CD4-positive, alpha-beta T cell (primary cell): ENCODE results near the gene ACMSD. TPM values are rescaled to one million over a fixed set of nuclear protein-coding genes. Genes with fewer than 3 reads are reported as not detected.

Experiments used
- ATAC-seq: fragments of 200-7000 bp; cut with Tn5 transposase; one replicate; pipeline ENCODE4 v1.10.0; 2022; ENCODE audit warnings: mild to moderate bottlenecking; ENCODE audit not compliant: poor library complexity
- CTCF ChIA-PET: fragments of 350-600 bp; sonication (Branson Sonifier 250); formaldehyde crosslinking; loops from one replicate; lab custom pipeline; 2021; ENCODE audit warnings: antibody characterized with exemption, inconsistent platforms; lab: Charles Lee
- POLR2A ChIA-PET: fragments of 350-600 bp; sonication (Branson Sonifier 250); formaldehyde crosslinking; loops from one replicate; lab custom pipeline; 2021; ENCODE audit warnings: antibody characterized with exemption, inconsistent platforms; lab: Charles Lee
- DNase-seq, 14 experiments: peaks; one replicate each; pipeline ENCODE4 v3.0.0-alpha.2; 2013 to 2020; ENCODE audit warnings: mixed read lengths in 2 of 14
- H3K27ac ChIP-seq, 2 donors: one replicate each; pipeline versions ENCODE4 v1.5.1 to v1.7.0; 2013; ENCODE audit warnings: low read length in 2 of 2, low read depth in 1 of 2, mild to moderate bottlenecking in 1 of 2
- H3K27me3 ChIP-seq, 2 experiments: 1 replicate in 1 of 2; 2 replicates in 1 of 2; pipeline versions ENCODE4 v1.6.1 to v1.7.0; 2013; ENCODE audit warnings: low read length in 2 of 2, control low read depth in 1 of 2, mild to moderate bottlenecking in 1 of 2, moderate library complexity in 1 of 2; ENCODE audit not compliant: insufficient read depth in 2 of 2, control insufficient read depth in 1 of 2
- H3K36me3 ChIP-seq: one replicate; pipeline ENCODE4 v1.6.1; 2013; ENCODE audit warnings: low read length, control low read depth; ENCODE audit not compliant: insufficient read depth
- H3K4me1 ChIP-seq: one replicate; pipeline ENCODE4 v1.6.1; 2013; ENCODE audit warnings: low read length, control low read depth; ENCODE audit not compliant: insufficient read depth
- H3K4me3 ChIP-seq: one replicate; pipeline ENCODE4 v1.5.1; 2013; ENCODE audit warnings: mild to moderate bottlenecking, low read length, moderate library complexity
- H3K9me3 ChIP-seq, 2 experiments: 1 replicate in 1 of 2; 2 replicates in 1 of 2; pipeline versions ENCODE4 v1.6.1 to v1.7.0; 2013; ENCODE audit warnings: low read length in 2 of 2, mild to moderate bottlenecking in 2 of 2, control low read depth in 1 of 2, moderate library complexity in 1 of 2; ENCODE audit not compliant: control insufficient read depth in 1 of 2, insufficient read depth in 1 of 2
- H3K27ac Mint-ChIP-seq: one replicate; pipeline ENCODE4 v1.8.0; 2020; ENCODE audit warnings: mixed read lengths
- H3K27me3 Mint-ChIP-seq: one replicate; pipeline ENCODE4 v1.8.0; 2021; ENCODE audit warnings: mixed read lengths
- H3K36me3 Mint-ChIP-seq: one replicate; pipeline ENCODE4 v1.8.0; 2021; ENCODE audit warnings: low read depth, mixed read lengths
- H3K4me1 Mint-ChIP-seq: one replicate; pipeline ENCODE4 v1.8.0; 2021; ENCODE audit warnings: low read depth, mixed read lengths
- H3K4me3 Mint-ChIP-seq: one replicate; pipeline ENCODE4 v1.8.0; 2020; ENCODE audit warnings: mild to moderate bottlenecking, mixed read lengths
- H3K9me3 Mint-ChIP-seq: one replicate; pipeline ENCODE4 v1.8.0; 2020; ENCODE audit warnings: mixed read lengths
- intact Hi-C, 2 experiments: fragments of 100-400 bp; cut with DNase I in 1 of 2; cut with micrococcal nuclease in 1 of 2; formaldehyde crosslinking; loops; one replicate each; pipeline versions ENCODE4 v1.15.1 to v1.9.0; 2023 to 2025; cut with DNase I, micrococcal nuclease
- total RNA-seq, 174 experiments: library from RNA in 2 of 174; stranded (reverse) in 2 of 174; gene quantifications; one replicate each; pipeline ENCODE4 v1.2.3 and lab custom pipeline; 2021 to 2026
- TF ChIP-seq, protein P1 (sequence below): fragments of 200-600 bp; IDR thresholded peaks from one replicate; pipeline ENCODE4 v1.8.0; 2022; ENCODE audit warnings: antibody characterized with exemption, mild to moderate bottlenecking

The ACMSD gene
- total RNA-seq, 2 experiments from 2014 or later: not detected

DNA sequence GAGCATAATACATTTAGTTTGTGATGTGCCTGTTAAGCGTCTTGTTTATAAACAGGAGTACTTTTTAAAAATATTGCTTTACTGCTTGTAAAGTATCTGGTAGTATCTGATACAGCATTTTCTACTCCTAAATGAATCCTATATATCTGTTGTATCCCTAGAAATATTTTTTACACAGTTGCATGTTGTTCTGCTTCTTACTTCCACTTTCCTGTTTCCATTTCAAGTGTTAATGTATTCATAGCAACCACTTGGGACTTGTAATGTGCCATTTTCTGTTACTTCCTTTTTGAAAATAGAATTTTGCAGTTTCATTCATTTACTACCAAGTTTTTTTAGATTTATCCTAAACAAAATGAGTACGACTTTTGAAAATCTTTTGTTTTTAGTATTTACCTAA lies 105.1 kb downstream of the ACMSD start:
- ChIA-PET POLR2A (no interaction called here), CTCF (no interaction called here)
- H3K9me3 ChIP-seq: no peaks in the 10 kb centered on the region
- TF ChIP-seq, protein P1, sequence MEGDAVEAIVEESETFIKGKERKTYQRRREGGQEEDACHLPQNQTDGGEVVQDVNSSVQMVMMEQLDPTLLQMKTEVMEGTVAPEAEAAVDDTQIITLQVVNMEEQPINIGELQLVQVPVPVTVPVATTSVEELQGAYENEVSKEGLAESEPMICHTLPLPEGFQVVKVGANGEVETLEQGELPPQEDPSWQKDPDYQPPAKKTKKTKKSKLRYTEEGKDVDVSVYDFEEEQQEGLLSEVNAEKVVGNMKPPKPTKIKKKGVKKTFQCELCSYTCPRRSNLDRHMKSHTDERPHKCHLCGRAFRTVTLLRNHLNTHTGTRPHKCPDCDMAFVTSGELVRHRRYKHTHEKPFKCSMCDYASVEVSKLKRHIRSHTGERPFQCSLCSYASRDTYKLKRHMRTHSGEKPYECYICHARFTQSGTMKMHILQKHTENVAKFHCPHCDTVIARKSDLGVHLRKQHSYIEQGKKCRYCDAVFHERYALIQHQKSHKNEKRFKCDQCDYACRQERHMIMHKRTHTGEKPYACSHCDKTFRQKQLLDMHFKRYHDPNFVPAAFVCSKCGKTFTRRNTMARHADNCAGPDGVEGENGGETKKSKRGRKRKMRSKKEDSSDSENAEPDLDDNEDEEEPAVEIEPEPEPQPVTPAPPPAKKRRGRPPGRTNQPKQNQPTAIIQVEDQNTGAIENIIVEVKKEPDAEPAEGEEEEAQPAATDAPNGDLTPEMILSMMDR: no peak
- H3K36me3 ChIP-seq: peaks cover 78% of the 10 kb centered on the region
- no peaks in the 10 kb centered on the region for H3K27me3 ChIP-seq
- Mint-ChIP-seq H3K4me1 (peaks cover 34% of the 10 kb centered on the region), H3K27me3 (no peaks in the 10 kb centered on the region), H3K27ac (no peak overlapping the region), H3K4me3 (no peak overlapping the region), H3K9me3 (no peaks in the 10 kb centered on the region), H3K36me3 (peaks cover 78% of the 10 kb centered on the region)
- DNase-seq (peak in 1 of 14 experiments; percentile 7), ATAC-seq (no peak)
- H3K4me3 ChIP-seq: no peak overlapping the region
- no peaks in the 10 kb centered on the region for H3K4me1 ChIP-seq
- intact Hi-C loops: no loop called here
- H3K27ac ChIP-seq: no peak overlapping the region

GRCh38 chr2:134944975-134945374 lies 106.6 kb downstream of the ACMSD start:
- Mint-ChIP-seq H3K36me3 (peaks cover 80% of the 10 kb centered on the region), H3K4me3 (no peak overlapping the region), H3K9me3 (no peaks in the 10 kb centered on the region), H3K27me3 (no peaks in the 10 kb centered on the region), H3K27ac (peak overlapping the region; percentile 10), H3K4me1 (peaks cover 45% of the 10 kb centered on the region)
- ATAC-seq (no peak), DNase-seq (no peak)
- Histone ChIP-seq H3K27ac (no peak overlapping the region), H3K36me3 (peaks cover 72% of the 10 kb centered on the region), H3K9me3 (no peaks in the 10 kb centered on the region), H3K27me3 (no peaks in the 10 kb centered on the region), H3K4me3 (no peak overlapping the region), H3K4me1 (no peaks in the 10 kb centered on the region)
- CTCF ChIA-PET: no interaction called here
- intact Hi-C loops: no loop called here
- TF ChIP-seq, protein P1: no peak
- POLR2A ChIA-PET: no interaction called here

GRCh38 chr2:134946073-134946472 lies 107.7 kb downstream of the ACMSD start:
- no peak overlapping the region for H3K27ac Mint-ChIP-seq
- H3K27me3 Mint-ChIP-seq: no peaks in the 10 kb centered on the region
- ChIA-PET CTCF (no interaction called here), POLR2A (no interaction called here)
- H3K27me3 ChIP-seq: no peaks in the 10 kb centered on the region
- TF ChIP-seq, protein P1: no peak
- DNase-seq: no peak
- H3K36me3 Mint-ChIP-seq: peaks cover 83% of the 10 kb centered on the region
- no peak overlapping the region for H3K4me3 ChIP-seq
- no peak for ATAC-seq
- peaks cover 43% of the 10 kb centered on the region for H3K4me1 Mint-ChIP-seq
- no peak overlapping the region for H3K4me3 Mint-ChIP-seq
- no peak overlapping the region for H3K27ac ChIP-seq
- H3K9me3 Mint-ChIP-seq: no peaks in the 10 kb centered on the region
- intact Hi-C loops: no loop called here
- H3K4me1 ChIP-seq: no peaks in the 10 kb centered on the region
- no peaks in the 10 kb centered on the region for H3K9me3 ChIP-seq
- peaks cover 73% of the 10 kb centered on the region for H3K36me3 ChIP-seq
